T-helper 17 cell (primary cell): ENCODE results near the gene RFFL. TPM values are rescaled to one million over a fixed set of nuclear protein-coding genes. Genes with fewer than 3 reads are reported as not detected.

Source experiments
- ATAC-seq: fragments of 150-1000 bp; cut with Tn5 transposase; 2 replicates; pipeline ENCODE4 v1.10.0; 2021; ENCODE audit warnings: mild to moderate bottlenecking, moderate library complexity
- DNase-seq, 3 donors: peaks; one replicate each; pipeline versions ENCODE4 v3.0.0 to v3.0.0-alpha.2; 2020 to 2021
- H3K9me3 ChIP-seq: one replicate; pipeline ENCODE4 v1.7.0; 2013; ENCODE audit warnings: low read length, mild to moderate bottlenecking; ENCODE audit not compliant: control insufficient read depth, poor library complexity, severe bottlenecking
- H3K27ac Mint-ChIP-seq: one replicate; pipeline ENCODE4 v1.8.0; 2022; ENCODE audit warnings: mild to moderate bottlenecking, moderate library complexity, mixed read lengths
- H3K27me3 Mint-ChIP-seq: one replicate; pipeline ENCODE4 v1.8.0; 2022; ENCODE audit warnings: mixed read lengths
- H3K36me3 Mint-ChIP-seq: one replicate; pipeline ENCODE4 v1.8.0; 2022; ENCODE audit warnings: low read depth, mixed read lengths
- H3K4me1 Mint-ChIP-seq: one replicate; pipeline ENCODE4 v1.8.0; 2022; ENCODE audit warnings: mild to moderate bottlenecking, mixed read lengths
- H3K4me3 Mint-ChIP-seq: one replicate; pipeline ENCODE4 v1.8.0; 2022; ENCODE audit warnings: mild to moderate bottlenecking, moderate library complexity, mixed read lengths
- total RNA-seq, 4 donors: library from RNA in 2 of 4; stranded (reverse) in 2 of 4; gene quantifications; one replicate each; pipeline ENCODE4 v1.2.3 and lab custom pipeline; 2022 to 2026

Gene RFFL
- total RNA-seq, 2 donors from 2014 or later = 71.0 to 72.1 TPM

DNA sequence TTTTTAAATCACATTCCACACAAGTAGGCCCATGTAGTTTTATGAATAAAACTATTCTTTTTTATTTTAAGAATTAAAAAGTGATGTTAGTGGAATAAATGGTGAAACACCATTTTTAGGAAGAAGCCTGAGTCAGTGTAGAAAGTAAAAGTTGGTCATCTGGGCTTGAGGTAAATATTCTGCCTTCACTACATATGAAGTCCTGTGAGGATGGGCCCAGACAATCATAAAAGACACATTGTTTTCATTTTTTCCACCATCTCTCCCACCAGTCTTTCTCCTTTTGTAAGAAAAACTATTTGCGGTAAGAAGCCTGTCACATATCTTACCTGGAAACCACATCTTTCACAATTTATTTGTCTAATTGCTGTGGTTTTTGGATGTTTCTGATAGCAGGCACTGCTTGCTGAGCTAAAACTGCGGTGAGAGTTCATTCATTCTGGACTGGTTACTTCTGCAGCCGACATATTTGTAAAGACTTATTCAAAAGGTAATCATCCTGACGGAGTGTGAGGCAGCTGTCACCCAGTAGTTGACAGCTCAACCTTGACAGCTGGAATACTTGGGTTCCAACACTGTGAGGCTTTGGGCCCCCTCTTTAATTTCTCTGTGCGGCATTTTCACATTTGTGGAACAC is 10.6 kb upstream of the RFFL start:
- Mint-ChIP-seq H3K27ac (peak overlapping the region; percentile 84), H3K36me3 (peaks cover 2% of the 10 kb centered on the region), H3K4me1 (peaks cover 48% of the 10 kb centered on the region), H3K27me3 (no peaks in the 10 kb centered on the region), H3K4me3 (peak overlapping the region; percentile 53)
- H3K9me3 ChIP-seq = no peaks in the 10 kb centered on the region
- ATAC-seq (peak; percentile 59), DNase-seq (no peak)

GRCh38 chr17:35073183-35073790 is 9.8 kb upstream of the RFFL start:
- peak overlapping the region; percentile 53 for H3K4me3 Mint-ChIP-seq
- peaks cover 3% of the 10 kb centered on the region for H3K36me3 Mint-ChIP-seq
- H3K9me3 ChIP-seq = no peaks in the 10 kb centered on the region
- no peaks in the 10 kb centered on the region for H3K27me3 Mint-ChIP-seq
- H3K4me1 Mint-ChIP-seq = peaks cover 53% of the 10 kb centered on the region
- DNase-seq (no peak), ATAC-seq (peak; percentile 78)
- H3K27ac Mint-ChIP-seq = peak overlapping the region; percentile 84

DNA sequence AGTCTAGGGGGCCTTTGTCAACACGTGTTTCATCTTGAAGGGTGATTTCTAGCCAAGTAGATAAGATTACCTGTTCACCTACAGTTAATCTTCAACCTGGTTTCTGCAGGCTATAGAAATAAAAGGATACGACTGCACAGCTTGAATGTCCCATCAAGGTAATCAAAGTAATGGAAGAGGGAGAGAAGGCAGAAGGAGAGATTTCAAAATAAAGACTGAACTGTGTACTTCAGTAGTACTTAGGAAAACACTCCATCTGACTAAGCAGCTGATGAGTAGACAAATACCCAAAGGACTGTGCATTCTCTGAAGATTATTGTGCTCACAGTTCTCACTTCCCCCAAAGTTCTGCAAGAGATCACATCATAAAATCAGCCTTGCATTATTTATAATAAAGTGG is 5.8 kb upstream of the RFFL start:
- no peak for DNase-seq
- Mint-ChIP-seq H3K4me3 (no peak overlapping the region), H3K36me3 (peaks cover 3% of the 10 kb centered on the region), H3K27ac (peak overlapping the region; percentile 34), H3K27me3 (no peaks in the 10 kb centered on the region), H3K4me1 (peaks cover 36% of the 10 kb centered on the region)
- ATAC-seq = no peak
- no peaks in the 10 kb centered on the region for H3K9me3 ChIP-seq

DNA sequence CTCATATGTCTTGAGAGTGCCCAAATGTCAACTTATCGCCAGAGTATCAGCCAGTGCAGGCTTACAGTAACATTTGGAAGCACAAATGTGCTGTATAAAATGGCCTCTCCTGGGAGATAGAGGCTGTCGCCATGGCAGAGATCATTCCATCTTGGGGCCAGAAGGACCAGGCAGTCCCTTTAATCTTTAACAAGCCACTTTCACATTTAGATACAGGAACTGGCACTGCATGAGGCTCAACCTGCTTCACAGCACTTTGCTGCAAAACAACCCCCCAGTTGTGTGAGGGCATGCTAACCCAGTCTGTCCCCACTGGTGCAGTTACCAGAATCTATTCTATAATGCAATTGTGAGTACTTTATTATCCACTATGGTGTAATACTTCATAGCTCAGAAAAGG is 4.7 kb upstream of the RFFL start:
- peaks cover 36% of the 10 kb centered on the region for H3K4me1 Mint-ChIP-seq
- DNase-seq = no peak
- peaks cover 3% of the 10 kb centered on the region for H3K36me3 Mint-ChIP-seq
- no peaks in the 10 kb centered on the region for H3K9me3 ChIP-seq
- peak overlapping the region; percentile 8 for H3K27ac Mint-ChIP-seq
- no peaks in the 10 kb centered on the region for H3K27me3 Mint-ChIP-seq
- no peak overlapping the region for H3K4me3 Mint-ChIP-seq
- no peak for ATAC-seq

- peaks cover 6% of the 10 kb centered on the region for H3K36me3 Mint-ChIP-seq
- no peak overlapping the region for H3K4me3 Mint-ChIP-seq
- peaks cover 39% of the 10 kb centered on the region for H3K4me1 Mint-ChIP-seq
- DNase-seq = no peak
- H3K27me3 Mint-ChIP-seq = no peaks in the 10 kb centered on the region
- H3K27ac Mint-ChIP-seq = peak overlapping the region; percentile 32
- no peak for ATAC-seq
- H3K9me3 ChIP-seq = no peaks in the 10 kb centered on the region
These were observed 2.4 kb upstream of the RFFL start for GRCh38 chr17:35065880-35066279.

DNA sequence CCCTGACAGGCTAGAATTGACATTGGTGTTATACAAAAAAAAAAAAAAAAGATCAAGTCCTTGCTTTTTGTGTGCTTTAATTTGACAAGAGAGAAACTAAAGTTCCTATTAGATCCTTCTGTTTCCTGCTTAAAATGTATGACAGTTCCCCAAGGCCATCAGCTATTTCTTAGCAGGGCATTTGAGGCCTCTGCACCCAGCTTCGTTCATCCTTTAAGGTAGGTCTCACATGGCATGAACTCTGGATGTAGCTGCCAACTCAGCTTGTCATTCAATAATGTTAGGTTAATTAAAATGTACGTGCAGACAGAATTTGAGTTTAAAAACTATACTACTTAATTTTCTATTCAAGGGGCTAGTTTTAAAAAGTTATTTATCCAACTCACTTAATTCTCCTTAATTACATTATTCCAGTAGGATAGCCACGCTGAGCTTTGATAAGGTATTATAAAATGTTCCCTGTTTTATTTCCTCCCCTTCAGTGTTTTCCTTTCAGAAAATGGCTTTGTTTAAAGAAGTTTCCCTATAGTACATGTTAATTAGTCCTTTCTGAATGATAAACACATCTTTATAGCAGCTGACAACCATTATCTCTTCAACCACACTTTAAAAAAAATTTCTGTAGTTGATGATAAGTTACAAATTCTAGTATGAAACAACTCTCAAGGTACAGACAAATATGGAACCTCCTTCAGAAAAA is 1.2 kb upstream of the RFFL start:
- no peaks in the 10 kb centered on the region for H3K9me3 ChIP-seq
- peak overlapping the region; percentile 95 for H3K27ac Mint-ChIP-seq
- H3K4me1 Mint-ChIP-seq = peaks cover 40% of the 10 kb centered on the region
- ATAC-seq (no peak), DNase-seq (no peak)
- no peaks in the 10 kb centered on the region for H3K27me3 Mint-ChIP-seq
- H3K36me3 Mint-ChIP-seq = peaks cover 8% of the 10 kb centered on the region
- H3K4me3 Mint-ChIP-seq = peak overlapping the region; percentile 36

- Mint-ChIP-seq H3K27me3 (no peaks in the 10 kb centered on the region), H3K4me1 (peaks cover 38% of the 10 kb centered on the region), H3K4me3 (peak overlapping the region; percentile 77), H3K27ac (peak overlapping the region; percentile 95), H3K36me3 (peaks cover 5% of the 10 kb centered on the region)
- ATAC-seq = no peak
- no peaks in the 10 kb centered on the region for H3K9me3 ChIP-seq
- DNase-seq = no peak
These were observed 1.2 kb downstream of the RFFL start for GRCh38 chr17:35062308-35062707.

DNA sequence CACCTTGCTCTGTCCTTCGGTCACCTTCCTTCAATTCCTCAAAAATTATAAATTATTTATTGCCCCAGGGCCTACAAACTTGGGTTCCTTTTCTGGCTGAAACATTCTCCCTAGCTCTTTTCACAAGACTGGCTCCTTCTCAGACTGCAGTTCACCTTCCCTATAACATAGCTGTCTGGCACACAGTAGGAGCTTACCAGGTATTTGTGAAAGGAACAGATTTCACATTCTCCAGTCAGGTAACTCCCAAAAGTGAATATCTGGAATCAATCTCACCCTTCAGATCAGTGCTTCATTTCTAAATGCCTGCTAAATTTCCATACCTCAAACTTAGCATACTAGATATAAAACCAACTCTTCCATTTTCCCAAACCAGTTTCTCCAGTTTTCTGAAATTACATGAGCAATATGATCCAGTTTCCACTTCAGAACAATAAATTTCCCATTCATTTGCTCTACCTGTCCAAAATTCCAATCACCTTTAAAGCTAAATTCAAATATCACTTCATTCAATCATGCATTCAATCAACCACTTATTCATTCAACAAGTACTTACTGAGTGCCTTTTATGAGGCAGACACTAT is 6.1 kb downstream of the RFFL start:
- H3K27me3 Mint-ChIP-seq = no peaks in the 10 kb centered on the region
- no peak for DNase-seq
- H3K4me3 Mint-ChIP-seq = no peak overlapping the region
- no peaks in the 10 kb centered on the region for H3K9me3 ChIP-seq
- peaks cover 12% of the 10 kb centered on the region for H3K36me3 Mint-ChIP-seq
- peak overlapping the region; percentile 90 for H3K27ac Mint-ChIP-seq
- peaks cover 53% of the 10 kb centered on the region for H3K4me1 Mint-ChIP-seq
- ATAC-seq = no peak

DNA sequence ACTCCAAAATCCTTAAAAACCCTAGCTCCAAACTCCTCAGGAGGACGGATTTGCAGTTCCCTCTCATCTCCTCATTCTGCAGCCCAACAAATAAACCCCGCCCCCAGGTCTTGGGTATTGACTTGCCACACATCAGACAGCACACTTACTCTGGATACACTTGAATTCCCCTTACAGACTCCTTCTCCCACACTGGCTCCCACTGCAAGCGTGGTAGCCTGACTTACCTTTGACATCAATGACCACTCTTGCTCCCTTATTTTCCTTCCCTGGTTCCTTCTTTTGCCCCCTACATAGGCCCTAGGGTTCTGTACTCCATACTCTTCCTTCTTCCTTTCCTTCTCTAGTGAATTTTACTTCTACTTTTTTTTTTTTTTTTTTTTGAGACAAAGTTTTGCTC is 7.5 kb downstream of the RFFL start:
- Mint-ChIP-seq H3K27me3 (no peaks in the 10 kb centered on the region), H3K4me1 (peaks cover 61% of the 10 kb centered on the region), H3K36me3 (peaks cover 10% of the 10 kb centered on the region), H3K4me3 (no peak overlapping the region), H3K27ac (peak overlapping the region; percentile 90)
- no peaks in the 10 kb centered on the region for H3K9me3 ChIP-seq
- ATAC-seq = no peak
- no peak for DNase-seq

- no peak for DNase-seq
- peaks cover 12% of the 10 kb centered on the region for H3K36me3 Mint-ChIP-seq
- peak overlapping the region; percentile 4 for H3K4me3 Mint-ChIP-seq
- ATAC-seq = no peak
- H3K4me1 Mint-ChIP-seq = peaks cover 70% of the 10 kb centered on the region
- H3K27me3 Mint-ChIP-seq = no peaks in the 10 kb centered on the region
- peak overlapping the region; percentile 90 for H3K27ac Mint-ChIP-seq
- no peaks in the 10 kb centered on the region for H3K9me3 ChIP-seq
These were observed 10.3 kb downstream of the RFFL start for GRCh38 chr17:35053204-35053603.

- Mint-ChIP-seq H3K27ac (peak overlapping the region; percentile 90), H3K27me3 (no peaks in the 10 kb centered on the region), H3K36me3 (peaks cover 12% of the 10 kb centered on the region), H3K4me3 (peak overlapping the region; percentile 84), H3K4me1 (peaks cover 66% of the 10 kb centered on the region)
- no peaks in the 10 kb centered on the region for H3K9me3 ChIP-seq
- ATAC-seq (no peak), DNase-seq (no peak)
These were observed 10.7 kb downstream of the RFFL start for GRCh38 chr17:35052780-35053179.

DNA sequence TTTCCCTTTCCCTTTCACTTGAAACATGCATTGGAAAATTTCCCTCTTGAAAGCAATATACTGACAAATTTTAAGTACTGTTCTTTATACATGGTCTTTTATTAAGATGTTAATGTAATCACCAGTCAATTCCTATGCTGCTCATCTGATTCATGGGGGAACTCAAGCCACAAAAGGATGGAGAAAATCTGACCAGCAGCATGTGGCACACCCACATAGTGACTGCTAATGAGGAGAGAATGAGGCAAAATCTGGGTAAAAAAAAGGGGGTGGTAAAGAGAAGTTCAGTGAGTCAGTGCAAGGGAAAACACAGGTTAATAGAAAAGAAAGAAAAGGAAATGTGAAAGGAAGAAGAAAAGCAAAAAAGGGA is 11.3 kb downstream of the RFFL start:
- H3K4me1 Mint-ChIP-seq = peaks cover 61% of the 10 kb centered on the region
- DNase-seq (no peak), ATAC-seq (no peak)
- no peaks in the 10 kb centered on the region for H3K27me3 Mint-ChIP-seq
- peak overlapping the region; percentile 84 for H3K4me3 Mint-ChIP-seq
- H3K9me3 ChIP-seq = no peaks in the 10 kb centered on the region
- H3K27ac Mint-ChIP-seq = peak overlapping the region; percentile 90
- peaks cover 12% of the 10 kb centered on the region for H3K36me3 Mint-ChIP-seq

GRCh38 chr17:35051579-35052240 is 11.8 kb downstream of the RFFL start:
- peaks cover 10% of the 10 kb centered on the region for H3K36me3 Mint-ChIP-seq
- H3K27me3 Mint-ChIP-seq = no peaks in the 10 kb centered on the region
- peak; percentile 13 for ATAC-seq
- peaks cover 64% of the 10 kb centered on the region for H3K4me1 Mint-ChIP-seq
- peak overlapping the region; percentile 84 for H3K4me3 Mint-ChIP-seq
- H3K9me3 ChIP-seq = no peaks in the 10 kb centered on the region
- DNase-seq = no peak
- peak overlapping the region; percentile 90 for H3K27ac Mint-ChIP-seq
